GM12892 (cell line): ENCODE measurements around the gene COX10.
"Not testable (repeated sequence)": the region's sequence is repeated elsewhere in the genome, so short reads cannot be mapped to it uniquely, and the experiment has no call there.

Source experiments
- POLR2A ChIP-seq: IDR thresholded peaks from 2 replicates; pipeline ENCODE4 v1.6.1; 2011; ENCODE audit warnings: low read depth, low read length, control low read depth
- TAF1 ChIP-seq: IDR thresholded peaks from 2 replicates; pipeline ENCODE4 v1.6.1; 2011; ENCODE audit warnings: low read depth, mild to moderate bottlenecking, control low read depth, low read length, borderline replicate concordance

- TF ChIP-seq POLR2A, TAF1: not testable (repeated sequence)
Measured at GRCh38 chr17:14184536-14184935, 115.2 kb downstream of the COX10 start.
